GM12874 (cell line): ENCODE results near the gene SERPINF2.

Experiments used
- TF ChIP-seq, protein P1 (sequence below): IDR thresholded peaks from 2 replicates; pipeline ENCODE4 v1.5.1; 2011; ENCODE audit warnings: low read depth, mild to moderate bottlenecking, control low read depth, low read length, moderate library complexity; ENCODE audit not compliant: insufficient read depth

SERPINF2 gene

DNA sequence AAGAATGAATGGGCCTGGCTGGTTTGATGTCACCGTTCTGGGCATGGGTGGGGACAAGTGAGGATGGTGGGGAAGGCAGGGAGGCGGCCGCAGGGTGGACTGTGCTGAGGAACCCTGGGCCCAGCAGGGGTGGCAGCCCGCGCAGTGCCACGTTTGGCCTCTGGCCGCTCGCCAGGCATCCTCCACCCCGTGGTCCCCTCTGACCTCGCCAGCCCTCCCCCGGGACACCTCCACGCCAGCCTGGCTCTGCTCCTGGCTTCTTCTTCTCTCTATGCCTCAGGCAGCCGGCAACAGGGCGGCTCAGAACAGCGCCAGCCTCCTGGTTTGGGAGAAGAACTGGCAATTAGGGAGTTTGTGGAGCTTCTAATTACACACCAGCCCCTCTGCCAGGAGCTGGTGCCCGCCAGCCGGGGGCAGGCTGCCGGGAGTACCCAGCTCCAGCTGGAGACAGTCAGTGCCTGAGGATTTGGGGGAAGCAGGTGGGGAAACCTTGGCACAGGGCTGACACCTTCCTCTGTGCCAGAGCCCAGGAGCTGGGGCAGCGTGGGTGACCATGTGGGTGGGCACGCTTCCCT is 12.7 kb downstream of the SERPINF2 start:
- TF ChIP-seq, protein P1, sequence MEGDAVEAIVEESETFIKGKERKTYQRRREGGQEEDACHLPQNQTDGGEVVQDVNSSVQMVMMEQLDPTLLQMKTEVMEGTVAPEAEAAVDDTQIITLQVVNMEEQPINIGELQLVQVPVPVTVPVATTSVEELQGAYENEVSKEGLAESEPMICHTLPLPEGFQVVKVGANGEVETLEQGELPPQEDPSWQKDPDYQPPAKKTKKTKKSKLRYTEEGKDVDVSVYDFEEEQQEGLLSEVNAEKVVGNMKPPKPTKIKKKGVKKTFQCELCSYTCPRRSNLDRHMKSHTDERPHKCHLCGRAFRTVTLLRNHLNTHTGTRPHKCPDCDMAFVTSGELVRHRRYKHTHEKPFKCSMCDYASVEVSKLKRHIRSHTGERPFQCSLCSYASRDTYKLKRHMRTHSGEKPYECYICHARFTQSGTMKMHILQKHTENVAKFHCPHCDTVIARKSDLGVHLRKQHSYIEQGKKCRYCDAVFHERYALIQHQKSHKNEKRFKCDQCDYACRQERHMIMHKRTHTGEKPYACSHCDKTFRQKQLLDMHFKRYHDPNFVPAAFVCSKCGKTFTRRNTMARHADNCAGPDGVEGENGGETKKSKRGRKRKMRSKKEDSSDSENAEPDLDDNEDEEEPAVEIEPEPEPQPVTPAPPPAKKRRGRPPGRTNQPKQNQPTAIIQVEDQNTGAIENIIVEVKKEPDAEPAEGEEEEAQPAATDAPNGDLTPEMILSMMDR, result no peak

- TF ChIP-seq, protein P1, result no peak
Measured at GRCh38 chr17:1755827-1756262, 13.2 kb downstream of the SERPINF2 start.

DNA sequence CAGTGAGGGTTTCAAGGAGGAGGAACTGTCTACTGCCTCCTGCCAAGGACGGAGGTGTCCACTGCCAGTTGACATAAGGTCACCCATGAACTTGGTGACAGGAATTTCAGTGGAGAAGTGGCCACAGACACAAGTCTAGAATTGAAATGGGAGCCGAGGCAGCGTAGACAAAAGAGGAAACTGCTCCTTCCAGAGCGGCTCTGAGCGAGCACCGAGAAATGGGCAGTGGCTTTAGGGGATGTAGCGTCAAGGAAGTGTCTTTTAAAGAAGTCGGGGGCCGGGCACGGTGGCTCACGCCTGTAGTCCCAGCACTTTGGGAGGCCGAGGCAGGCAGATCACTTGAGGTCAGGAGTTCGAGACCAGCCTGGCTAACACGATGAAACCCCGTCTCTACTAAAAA is 16.1 kb downstream of the SERPINF2 start:
- TF ChIP-seq, protein P1, result no peak

DNA sequence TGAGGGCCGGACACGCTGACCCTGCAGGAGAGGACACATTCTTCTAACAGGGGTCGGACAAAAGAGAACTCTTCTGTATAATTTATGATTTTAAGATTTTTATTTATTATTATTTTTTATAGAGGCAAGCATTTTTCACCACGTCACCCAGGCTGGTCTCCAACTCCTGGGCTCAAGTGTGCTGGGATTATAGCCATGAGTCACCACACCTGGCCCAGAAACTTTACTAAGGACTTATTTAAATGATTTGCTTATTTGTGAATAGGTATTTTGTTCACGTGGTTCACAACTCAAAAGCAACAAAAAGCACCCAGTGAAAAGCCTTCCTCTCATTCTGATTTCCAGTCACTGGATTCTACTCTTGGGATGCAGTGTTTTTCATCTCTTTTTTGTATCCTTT is 16.9 kb downstream of the SERPINF2 start:
- TF ChIP-seq, protein P1, result no peak

GRCh38 chr17:1762233-1762900 is 19.7 kb downstream of the SERPINF2 start:
- TF ChIP-seq, protein P1, result no peak

GRCh38 chr17:1762901-1763898 is 20.5 kb downstream of the SERPINF2 start:
- TF ChIP-seq, protein P1, result no peak

DNA sequence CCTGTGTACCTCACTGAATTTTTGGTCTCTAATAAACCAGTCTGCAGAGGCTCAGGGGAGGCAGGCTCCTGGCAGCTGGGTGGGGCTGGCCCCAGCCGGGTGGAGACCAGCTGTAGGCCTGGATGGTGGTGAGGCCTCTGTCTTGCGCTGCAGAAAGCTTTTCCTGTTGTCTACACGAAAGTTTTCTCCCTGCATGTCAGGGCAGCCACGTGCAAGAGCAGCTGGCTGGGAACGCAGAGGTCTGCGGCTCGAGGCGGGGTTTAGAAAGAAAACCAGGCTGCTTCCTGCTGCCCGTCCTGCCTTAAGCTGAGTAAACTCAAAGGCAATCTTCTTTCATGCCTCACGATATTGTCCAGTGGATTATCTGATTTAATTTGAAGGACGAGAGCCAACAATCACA is 21.6 kb downstream of the SERPINF2 start:
- TF ChIP-seq, protein P1, result no peak
